HepG2 (cell line): ENCODE results near the gene ZNF324B. TPM values are rescaled to one million over a fixed set of nuclear protein-coding genes. Genes with fewer than 3 reads are reported as not detected.

ENCODE experiments used
- ATF1 ChIP-seq: IDR thresholded peaks from 2 replicates; pipeline ENCODE4 v1.6.1; 2016; ENCODE audit warnings: mild to moderate bottlenecking, control low read depth
- ESRRA ChIP-seq: sonication (generic); formaldehyde crosslinking; IDR thresholded peaks from 2 replicates; pipeline ENCODE4 v1.5.1; 2020; ENCODE audit warnings: mild to moderate bottlenecking, low read depth, missing genetic modification reagents
- GATAD1 ChIP-seq: IDR thresholded peaks from 2 replicates; pipeline ENCODE4 v1.6.1; 2016; ENCODE audit warnings: missing genetic modification reagents, missing compliant biosample characterization
- RBM22 ChIP-seq: fragments of 200-400 bp; formaldehyde crosslinking; optimal IDR thresholded peaks from 2 replicates; pipeline ENCODE3; 2017; ENCODE audit warnings: mild to moderate bottlenecking, low read length, moderate library complexity
- RFXANK ChIP-seq: IDR thresholded peaks from 2 replicates; pipeline ENCODE4 v1.6.1; 2016
- SPEN ChIP-seq: sonication (generic); formaldehyde crosslinking; IDR thresholded peaks from 2 replicates; pipeline ENCODE4 v1.5.1; 2020; ENCODE audit warnings: low read depth, mild to moderate bottlenecking, missing genetic modification reagents
- TCF12 ChIP-seq, 2 experiments: fragments of 450-650 bp in 1 of 2; sonication (generic) in 1 of 2; formaldehyde crosslinking in 1 of 2; IDR thresholded peaks; 2 replicates each; pipeline versions ENCODE4 v1.6.1 to v1.8.0; 2017 to 2022; ENCODE audit warnings: antibody characterized with exemption in 1 of 2, mild to moderate bottlenecking in 1 of 2, missing genetic modification reagents in 1 of 2, moderate library complexity in 1 of 2
- ZFX ChIP-seq: sonication (generic); formaldehyde crosslinking; IDR thresholded peaks from 2 replicates; pipeline ENCODE4 v1.4.0; 2020; ENCODE audit warnings: mild to moderate bottlenecking, low read depth, missing genetic modification reagents, moderate library complexity
- ZNF333 ChIP-seq: sonication (generic); formaldehyde crosslinking; IDR thresholded peaks from 2 replicates; pipeline ENCODE4 v1.4.0; 2020; ENCODE audit warnings: mild to moderate bottlenecking, missing genetic modification reagents, borderline replicate concordance
- ZNF34 ChIP-seq: sonication (generic); formaldehyde crosslinking; IDR thresholded peaks from 2 replicates; pipeline ENCODE4 v1.4.0; 2020; ENCODE audit warnings: mild to moderate bottlenecking, missing genetic modification reagents, borderline replicate concordance
- ZNF572 ChIP-seq: sonication (generic); formaldehyde crosslinking; IDR thresholded peaks from 2 replicates; pipeline ENCODE4 v1.5.1; 2020; ENCODE audit warnings: mild to moderate bottlenecking, missing genetic modification reagents
- polyA plus RNA-seq, 8 experiments: library from polyadenylated mRNA; depleted of rRNA in 3 of 8; stranded (reverse) in 7 of 8; unstranded in 1 of 8; fragments of >200 nt; fragmentation: Illumina TruSeq in 4 of 8; extraction: Trizol in 4 of 8; gene quantifications; 2 replicates each; pipeline versions ENCODE4 v1.2.1 to v1.2.3, GENCODE V29; 2011 to 2016; ENCODE audit warnings: low read depth in 4 of 8, missing spikeins in 1 of 8, mixed read lengths in 1 of 8; ENCODE audit not compliant: insufficient read depth in 1 of 8
- total RNA-seq, 5 experiments: library from RNA; depleted of rRNA; stranded (reverse); fragments of >200 nt; fragmentation: Illumina TruSeq; extraction: Trizol; gene quantifications; 2 replicates each; pipeline ENCODE4 v1.2.3, GENCODE V29; 2016; ENCODE audit warnings: low read depth in 1 of 5
- TF ChIP-seq, protein P1 (sequence below): sonication (generic); formaldehyde crosslinking; IDR thresholded peaks from 2 replicates; pipeline ENCODE4 v1.4.0; 2020; ENCODE audit warnings: missing genetic modification reagents, borderline replicate concordance
- TF ChIP-seq, protein P2 (sequence below): sonication (generic); formaldehyde crosslinking; IDR thresholded peaks from 2 replicates; pipeline ENCODE4 v1.4.0; 2020; ENCODE audit warnings: mild to moderate bottlenecking, missing genetic modification reagents
- TF ChIP-seq, protein P3 (sequence below): sonication (generic); formaldehyde crosslinking; IDR thresholded peaks from 2 replicates; pipeline ENCODE4 v1.8.0; 2022; ENCODE audit warnings: missing genetic modification reagents, mild to moderate bottlenecking, moderate library complexity, borderline replicate concordance
- TF ChIP-seq, protein P4 (sequence below): sonication (generic); formaldehyde crosslinking; IDR thresholded peaks from 2 replicates; pipeline ENCODE4 v1.8.0; 2022; ENCODE audit warnings: missing genetic modification reagents, mild to moderate bottlenecking, inconsistent platforms, borderline replicate concordance

Gene ZNF324B
- total and polyA plus RNA-seq, 2 of the 13 experiments (the other 11 are each of a cell fraction or from before 2014, with no cell fraction given) = 0.53 to 3.0 TPM

DNA sequence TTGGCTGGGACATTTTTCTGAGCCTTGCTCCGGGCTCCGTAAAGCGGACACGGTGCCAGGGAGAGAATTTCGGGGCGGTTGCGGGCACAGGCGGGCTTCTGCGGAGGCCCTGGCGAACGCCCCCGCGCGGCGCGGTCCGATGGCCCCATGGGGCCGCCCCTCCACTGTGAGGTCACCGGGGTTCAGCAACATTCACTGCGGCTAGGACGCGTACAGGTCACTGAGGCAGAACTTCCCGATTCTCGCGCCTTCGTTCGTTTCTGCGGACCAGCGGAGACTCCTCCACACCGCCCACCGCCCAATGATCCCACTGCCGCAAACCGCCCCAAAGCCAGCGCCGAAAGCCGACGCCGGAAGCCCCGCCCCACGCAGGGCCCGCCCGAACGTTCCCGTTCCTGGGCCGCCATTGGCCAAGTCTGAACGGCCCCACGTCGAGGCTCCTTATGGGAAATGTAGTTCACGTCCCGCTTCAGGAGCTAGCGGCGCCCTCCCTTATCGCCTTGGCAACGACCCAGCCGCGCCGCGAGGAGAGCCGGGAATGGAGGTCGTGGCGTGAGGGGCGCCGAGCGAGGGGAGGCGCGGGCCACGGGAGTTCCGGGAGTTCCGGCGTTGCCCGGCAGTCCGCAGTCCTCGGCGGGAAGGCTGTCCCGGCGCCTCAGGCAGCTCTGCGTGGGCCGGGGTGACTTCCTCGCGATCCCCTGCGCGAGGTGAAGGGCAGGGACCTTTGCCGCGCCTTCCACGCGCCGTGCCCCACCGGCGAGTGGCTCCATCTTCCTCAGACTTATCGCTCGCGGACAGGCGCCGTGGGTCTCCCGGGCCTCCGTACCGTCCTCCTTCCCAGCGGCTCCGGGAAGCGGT is 43.0 kb upstream of the ZNF324B start, which contains the start of gene ZNF584 (continued):
- TF ChIP-seq, protein P1, sequence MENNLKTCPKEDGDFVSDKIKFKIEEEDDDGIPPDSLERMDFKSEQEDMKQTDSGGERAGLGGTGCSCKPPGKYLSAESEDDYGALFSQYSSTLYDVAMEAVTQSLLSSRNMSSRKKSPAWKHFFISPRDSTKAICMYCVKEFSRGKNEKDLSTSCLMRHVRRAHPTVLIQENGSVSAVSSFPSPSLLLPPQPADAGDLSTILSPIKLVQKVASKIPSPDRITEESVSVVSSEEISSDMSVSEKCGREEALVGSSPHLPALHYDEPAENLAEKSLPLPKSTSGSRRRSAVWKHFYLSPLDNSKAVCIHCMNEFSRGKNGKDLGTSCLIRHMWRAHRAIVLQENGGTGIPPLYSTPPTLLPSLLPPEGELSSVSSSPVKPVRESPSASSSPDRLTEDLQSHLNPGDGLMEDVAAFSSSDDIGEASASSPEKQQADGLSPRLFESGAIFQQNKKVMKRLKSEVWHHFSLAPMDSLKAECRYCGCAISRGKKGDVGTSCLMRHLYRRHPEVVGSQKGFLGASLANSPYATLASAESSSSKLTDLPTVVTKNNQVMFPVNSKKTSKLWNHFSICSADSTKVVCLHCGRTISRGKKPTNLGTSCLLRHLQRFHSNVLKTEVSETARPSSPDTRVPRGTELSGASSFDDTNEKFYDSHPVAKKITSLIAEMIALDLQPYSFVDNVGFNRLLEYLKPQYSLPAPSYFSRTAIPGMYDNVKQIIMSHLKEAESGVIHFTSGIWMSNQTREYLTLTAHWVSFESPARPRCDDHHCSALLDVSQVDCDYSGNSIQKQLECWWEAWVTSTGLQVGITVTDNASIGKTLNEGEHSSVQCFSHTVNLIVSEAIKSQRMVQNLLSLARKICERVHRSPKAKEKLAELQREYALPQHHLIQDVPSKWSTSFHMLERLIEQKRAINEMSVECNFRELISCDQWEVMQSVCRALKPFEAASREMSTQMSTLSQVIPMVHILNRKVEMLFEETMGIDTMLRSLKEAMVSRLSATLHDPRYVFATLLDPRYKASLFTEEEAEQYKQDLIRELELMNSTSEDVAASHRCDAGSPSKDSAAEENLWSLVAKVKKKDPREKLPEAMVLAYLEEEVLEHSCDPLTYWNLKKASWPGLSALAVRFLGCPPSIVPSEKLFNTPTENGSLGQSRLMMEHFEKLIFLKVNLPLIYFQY (CRISPR knock-in tag) = no peak
- TF ChIP-seq ZNF34 (CRISPR knock-in tag) (0 out of 2 replicates have a peak, but pooled peaks have one; percentile 53), RBM22 (peak; percentile 49), SPEN (peak; percentile 64), RFXANK (CRISPR knock-in tag) (peak; percentile 14; the same call in 1 of the 2 replicates), ZNF572 (CRISPR knock-in tag) (peak; percentile 79), ATF1 (CRISPR knock-in tag) (peak; percentile 58; the same call in 1 of the 2 replicates), ESRRA (CRISPR knock-in tag) (peak; percentile 43; the same call in 1 of the 2 replicates), ZNF333 (CRISPR knock-in tag) (peak; percentile 77; the same call in 1 of the 2 replicates), ZFX (peak; percentile 89), TCF12 (IDR thresholded peaks at IDR 0.05) (no peak), TCF12 (CRISPR knock-in tag; IDR thresholded peaks at IDR 0.05) (peak; percentile 81; the same call in 1 of the 2 replicates), GATAD1 (CRISPR knock-in tag) (peak; percentile 85)
- TF ChIP-seq, protein P2, sequence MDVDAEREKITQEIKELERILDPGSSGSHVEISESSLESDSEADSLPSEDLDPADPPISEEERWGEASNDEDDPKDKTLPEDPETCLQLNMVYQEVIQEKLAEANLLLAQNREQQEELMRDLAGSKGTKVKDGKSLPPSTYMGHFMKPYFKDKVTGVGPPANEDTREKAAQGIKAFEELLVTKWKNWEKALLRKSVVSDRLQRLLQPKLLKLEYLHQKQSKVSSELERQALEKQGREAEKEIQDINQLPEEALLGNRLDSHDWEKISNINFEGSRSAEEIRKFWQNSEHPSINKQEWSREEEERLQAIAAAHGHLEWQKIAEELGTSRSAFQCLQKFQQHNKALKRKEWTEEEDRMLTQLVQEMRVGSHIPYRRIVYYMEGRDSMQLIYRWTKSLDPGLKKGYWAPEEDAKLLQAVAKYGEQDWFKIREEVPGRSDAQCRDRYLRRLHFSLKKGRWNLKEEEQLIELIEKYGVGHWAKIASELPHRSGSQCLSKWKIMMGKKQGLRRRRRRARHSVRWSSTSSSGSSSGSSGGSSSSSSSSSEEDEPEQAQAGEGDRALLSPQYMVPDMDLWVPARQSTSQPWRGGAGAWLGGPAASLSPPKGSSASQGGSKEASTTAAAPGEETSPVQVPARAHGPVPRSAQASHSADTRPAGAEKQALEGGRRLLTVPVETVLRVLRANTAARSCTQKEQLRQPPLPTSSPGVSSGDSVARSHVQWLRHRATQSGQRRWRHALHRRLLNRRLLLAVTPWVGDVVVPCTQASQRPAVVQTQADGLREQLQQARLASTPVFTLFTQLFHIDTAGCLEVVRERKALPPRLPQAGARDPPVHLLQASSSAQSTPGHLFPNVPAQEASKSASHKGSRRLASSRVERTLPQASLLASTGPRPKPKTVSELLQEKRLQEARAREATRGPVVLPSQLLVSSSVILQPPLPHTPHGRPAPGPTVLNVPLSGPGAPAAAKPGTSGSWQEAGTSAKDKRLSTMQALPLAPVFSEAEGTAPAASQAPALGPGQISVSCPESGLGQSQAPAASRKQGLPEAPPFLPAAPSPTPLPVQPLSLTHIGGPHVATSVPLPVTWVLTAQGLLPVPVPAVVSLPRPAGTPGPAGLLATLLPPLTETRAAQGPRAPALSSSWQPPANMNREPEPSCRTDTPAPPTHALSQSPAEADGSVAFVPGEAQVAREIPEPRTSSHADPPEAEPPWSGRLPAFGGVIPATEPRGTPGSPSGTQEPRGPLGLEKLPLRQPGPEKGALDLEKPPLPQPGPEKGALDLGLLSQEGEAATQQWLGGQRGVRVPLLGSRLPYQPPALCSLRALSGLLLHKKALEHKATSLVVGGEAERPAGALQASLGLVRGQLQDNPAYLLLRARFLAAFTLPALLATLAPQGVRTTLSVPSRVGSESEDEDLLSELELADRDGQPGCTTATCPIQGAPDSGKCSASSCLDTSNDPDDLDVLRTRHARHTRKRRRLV = no peak
- TF ChIP-seq, protein P3, sequence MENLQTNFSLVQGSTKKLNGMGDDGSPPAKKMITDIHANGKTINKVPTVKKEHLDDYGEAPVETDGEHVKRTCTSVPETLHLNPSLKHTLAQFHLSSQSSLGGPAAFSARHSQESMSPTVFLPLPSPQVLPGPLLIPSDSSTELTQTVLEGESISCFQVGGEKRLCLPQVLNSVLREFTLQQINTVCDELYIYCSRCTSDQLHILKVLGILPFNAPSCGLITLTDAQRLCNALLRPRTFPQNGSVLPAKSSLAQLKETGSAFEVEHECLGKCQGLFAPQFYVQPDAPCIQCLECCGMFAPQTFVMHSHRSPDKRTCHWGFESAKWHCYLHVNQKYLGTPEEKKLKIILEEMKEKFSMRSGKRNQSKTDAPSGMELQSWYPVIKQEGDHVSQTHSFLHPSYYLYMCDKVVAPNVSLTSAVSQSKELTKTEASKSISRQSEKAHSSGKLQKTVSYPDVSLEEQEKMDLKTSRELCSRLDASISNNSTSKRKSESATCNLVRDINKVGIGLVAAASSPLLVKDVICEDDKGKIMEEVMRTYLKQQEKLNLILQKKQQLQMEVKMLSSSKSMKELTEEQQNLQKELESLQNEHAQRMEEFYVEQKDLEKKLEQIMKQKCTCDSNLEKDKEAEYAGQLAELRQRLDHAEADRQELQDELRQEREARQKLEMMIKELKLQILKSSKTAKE (CRISPR knock-in tag) = no peak
- TF ChIP-seq, protein P4, sequence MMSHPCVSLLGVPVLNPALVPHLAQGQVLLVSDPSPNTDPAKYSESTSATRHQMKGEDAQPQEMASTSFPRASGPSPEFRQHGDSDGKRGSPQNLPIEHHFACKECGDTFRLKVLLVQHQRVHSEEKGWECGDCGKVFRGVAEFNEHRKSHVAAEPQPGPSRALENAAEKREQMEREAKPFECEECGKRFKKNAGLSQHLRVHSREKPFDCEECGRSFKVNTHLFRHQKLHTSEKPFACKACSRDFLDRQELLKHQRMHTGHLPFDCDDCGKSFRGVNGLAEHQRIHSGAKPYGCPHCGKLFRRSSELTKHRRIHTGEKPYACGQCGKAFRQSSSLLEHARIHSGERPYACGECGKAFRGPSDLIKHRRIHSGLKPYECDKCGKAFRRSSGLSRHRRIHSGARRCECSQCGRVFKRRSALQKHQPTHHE (CRISPR knock-in tag) = peak; percentile 18; the same call in 1 of the 2 replicates
